GM18870 (cell line): ENCODE measurements around the gene ANGEL1.

Source experiments
- ATAC-seq: cut with Tn5 transposase; IDR thresholded peaks from one replicate; pipeline ENCODE4 v1.9.1; 2021; ENCODE audit warnings: moderate library complexity; ENCODE audit not compliant: unreplicated experiment

ANGEL1 gene

GRCh38 chr14:76780360-76780759 is 32.3 kb downstream of the ANGEL1 start:
- ATAC-seq, result no peak

- no peak for ATAC-seq
Observed at GRCh38 chr14:76780058-76780345, 32.7 kb downstream of the ANGEL1 start.

- no peak for ATAC-seq
Observed at GRCh38 chr14:76779221-76780057, 33.2 kb downstream of the ANGEL1 start.

- no peak for ATAC-seq
Observed at GRCh38 chr14:76778546-76779215, 34.0 kb downstream of the ANGEL1 start.

- ATAC-seq, result no peak
Observed at GRCh38 chr14:76777721-76778120, 35.0 kb downstream of the ANGEL1 start.

- ATAC-seq, result no peak
Observed at GRCh38 chr14:76776428-76777251, 36.0 kb downstream of the ANGEL1 start.

GRCh38 chr14:76775695-76776427 is 36.8 kb downstream of the ANGEL1 start:
- ATAC-seq, result no peak

GRCh38 chr14:76774821-76775694 is 37.6 kb downstream of the ANGEL1 start:
- ATAC-seq, result no peak

- ATAC-seq, result no peak
Observed at GRCh38 chr14:76773956-76774820, 38.5 kb downstream of the ANGEL1 start.

GRCh38 chr14:76773188-76773885 is 39.3 kb downstream of the ANGEL1 start:
- no peak for ATAC-seq

- no peak for ATAC-seq
Observed at GRCh38 chr14:76772300-76773187, 40.1 kb downstream of the ANGEL1 start.

GRCh38 chr14:76771437-76771980 is 41.2 kb downstream of the ANGEL1 start:
- no peak for ATAC-seq

- ATAC-seq, result no peak
Observed at GRCh38 chr14:76770521-76771436, 41.9 kb downstream of the ANGEL1 start.

- no peak for ATAC-seq
Observed at GRCh38 chr14:76769636-76770292, 42.9 kb downstream of the ANGEL1 start.

GRCh38 chr14:76768671-76769500 is 43.8 kb downstream of the ANGEL1 start:
- no peak for ATAC-seq
